Mesothelial cell of epicardium (in vitro differentiated cells): ENCODE results near the gene TBC1D8. TPM values are rescaled to one million over a fixed set of nuclear protein-coding genes. Genes with fewer than 3 reads are reported as not detected.

Source experiments
- DNase-seq, 2 experiments: peaks; one replicate each; pipeline ENCODE4 v3.0.0; 2021; ENCODE audit warnings: low spot score in 2 of 2; ENCODE audit not compliant: unreplicated experiment in 2 of 2
- H3K27ac Mint-ChIP-seq: 2 replicates; pipeline ENCODE4 v1.8.0; 2021; ENCODE audit warnings: mixed read lengths
- H3K27me3 Mint-ChIP-seq: 2 replicates; pipeline ENCODE4 v1.8.0; 2021; ENCODE audit warnings: low read depth, mixed read lengths
- H3K36me3 Mint-ChIP-seq: 2 replicates; pipeline ENCODE4 v1.8.0; 2021; ENCODE audit warnings: mixed read lengths
- H3K4me1 Mint-ChIP-seq: 2 replicates; pipeline ENCODE4 v1.8.0; 2021; ENCODE audit warnings: mixed read lengths
- H3K4me3 Mint-ChIP-seq: 2 replicates; pipeline ENCODE4 v1.8.0; 2021; ENCODE audit warnings: mild to moderate bottlenecking, moderate library complexity, mixed read lengths
- H3K9me3 Mint-ChIP-seq: 2 replicates; pipeline ENCODE4 v1.8.0; 2021; ENCODE audit warnings: mixed read lengths
- total RNA-seq: library from RNA; stranded (reverse); gene quantifications from 3 replicates; pipeline ENCODE4 v1.2.1, GENCODE V29; 2021
- TF ChIP-seq, protein P1 (sequence below): fragments of 200-600 bp; sonication (generic); IDR thresholded peaks from one replicate; pipeline ENCODE4 v1.5.0; 2021; ENCODE audit warnings: antibody characterized with exemption; ENCODE audit not compliant: unreplicated experiment

The TBC1D8 gene
- total RNA-seq, 1 donor from 2014 or later = 12.7 TPM

GRCh38 chr2:100968146-100969145, 182.7 kb downstream of the TBC1D8 start:
- no peak overlapping the region for H3K27ac Mint-ChIP-seq
- DNase-seq = no peak
- peaks cover 4% of the 10 kb centered on the region for H3K27me3 Mint-ChIP-seq
- H3K4me1 Mint-ChIP-seq = no peaks in the 10 kb centered on the region
- no peaks in the 10 kb centered on the region for H3K9me3 Mint-ChIP-seq
- no peaks in the 10 kb centered on the region for H3K36me3 Mint-ChIP-seq
- TF ChIP-seq, protein P1, sequence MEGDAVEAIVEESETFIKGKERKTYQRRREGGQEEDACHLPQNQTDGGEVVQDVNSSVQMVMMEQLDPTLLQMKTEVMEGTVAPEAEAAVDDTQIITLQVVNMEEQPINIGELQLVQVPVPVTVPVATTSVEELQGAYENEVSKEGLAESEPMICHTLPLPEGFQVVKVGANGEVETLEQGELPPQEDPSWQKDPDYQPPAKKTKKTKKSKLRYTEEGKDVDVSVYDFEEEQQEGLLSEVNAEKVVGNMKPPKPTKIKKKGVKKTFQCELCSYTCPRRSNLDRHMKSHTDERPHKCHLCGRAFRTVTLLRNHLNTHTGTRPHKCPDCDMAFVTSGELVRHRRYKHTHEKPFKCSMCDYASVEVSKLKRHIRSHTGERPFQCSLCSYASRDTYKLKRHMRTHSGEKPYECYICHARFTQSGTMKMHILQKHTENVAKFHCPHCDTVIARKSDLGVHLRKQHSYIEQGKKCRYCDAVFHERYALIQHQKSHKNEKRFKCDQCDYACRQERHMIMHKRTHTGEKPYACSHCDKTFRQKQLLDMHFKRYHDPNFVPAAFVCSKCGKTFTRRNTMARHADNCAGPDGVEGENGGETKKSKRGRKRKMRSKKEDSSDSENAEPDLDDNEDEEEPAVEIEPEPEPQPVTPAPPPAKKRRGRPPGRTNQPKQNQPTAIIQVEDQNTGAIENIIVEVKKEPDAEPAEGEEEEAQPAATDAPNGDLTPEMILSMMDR = no peak
- H3K4me3 Mint-ChIP-seq = no peak overlapping the region

- H3K36me3 Mint-ChIP-seq = no peaks in the 10 kb centered on the region
- no peaks in the 10 kb centered on the region for H3K4me1 Mint-ChIP-seq
- H3K4me3 Mint-ChIP-seq = no peak overlapping the region
- H3K27ac Mint-ChIP-seq = no peak overlapping the region
- no peak for DNase-seq
- H3K27me3 Mint-ChIP-seq = peaks cover 4% of the 10 kb centered on the region
- TF ChIP-seq, protein P1 = no peak
- H3K9me3 Mint-ChIP-seq = no peaks in the 10 kb centered on the region
Measured at GRCh38 chr2:100967716-100968115, 183.5 kb downstream of the TBC1D8 start.

GRCh38 chr2:100965596-100965995, 185.6 kb downstream of the TBC1D8 start:
- H3K9me3 Mint-ChIP-seq = no peaks in the 10 kb centered on the region
- TF ChIP-seq, protein P1 = no peak
- no peaks in the 10 kb centered on the region for H3K36me3 Mint-ChIP-seq
- peaks cover 4% of the 10 kb centered on the region for H3K27me3 Mint-ChIP-seq
- DNase-seq = no peak
- H3K4me3 Mint-ChIP-seq = no peak overlapping the region
- H3K4me1 Mint-ChIP-seq = peaks cover 4% of the 10 kb centered on the region
- H3K27ac Mint-ChIP-seq = no peak overlapping the region

DNA sequence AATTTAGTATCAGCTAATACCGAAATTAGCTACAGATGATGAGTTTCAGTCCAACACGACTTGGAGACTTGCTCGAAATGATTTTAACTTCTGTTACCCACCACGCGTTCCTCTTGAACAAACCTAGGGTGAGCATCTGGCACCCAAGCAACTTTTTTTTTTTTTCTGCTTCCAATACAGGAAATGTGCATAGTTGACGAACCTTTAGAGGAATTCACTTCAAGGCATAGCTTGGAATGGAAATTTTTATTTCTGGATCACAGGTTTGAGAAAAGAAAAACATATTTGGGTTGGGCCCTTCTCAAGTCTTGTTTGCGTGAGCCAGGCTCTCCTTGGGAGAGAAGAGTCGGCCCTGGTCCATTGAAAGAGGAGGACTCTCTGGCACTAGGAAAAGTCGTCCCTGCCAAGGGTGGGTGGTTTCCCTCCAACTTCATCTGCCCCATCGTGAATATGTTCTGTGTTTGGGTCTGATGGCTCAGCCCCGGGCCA, 186.5 kb downstream of the TBC1D8 start:
- Mint-ChIP-seq H3K36me3 (no peaks in the 10 kb centered on the region), H3K27me3 (peaks cover 4% of the 10 kb centered on the region), H3K4me3 (no peak overlapping the region), H3K27ac (no peak overlapping the region), H3K4me1 (peaks cover 7% of the 10 kb centered on the region), H3K9me3 (no peaks in the 10 kb centered on the region)
- no peak for DNase-seq
- TF ChIP-seq, protein P1 = no peak

- TF ChIP-seq, protein P1 = no peak
- no peak overlapping the region for H3K27ac Mint-ChIP-seq
- peaks cover 12% of the 10 kb centered on the region for H3K4me1 Mint-ChIP-seq
- peaks cover 4% of the 10 kb centered on the region for H3K27me3 Mint-ChIP-seq
- no peak overlapping the region for H3K4me3 Mint-ChIP-seq
- DNase-seq = no peak
- H3K36me3 Mint-ChIP-seq = no peaks in the 10 kb centered on the region
- H3K9me3 Mint-ChIP-seq = no peaks in the 10 kb centered on the region
Measured at GRCh38 chr2:100964222-100964621, 187.0 kb downstream of the TBC1D8 start.
